GM10248 (cell line): ENCODE results near the gene TBC1D9.

Experiments
- CTCF ChIA-PET: fragments of 300-600 bp; sonication (Branson Sonifier 250); formaldehyde crosslinking; extraction: SDS; loops from one replicate; lab custom pipeline; 2021; ENCODE audit warnings: antibody characterized with exemption; lab: Yijun Ruan, JAX
- POLR2A ChIA-PET: fragments of 350-650 bp; sonication (Branson Sonifier 250); formaldehyde crosslinking; extraction: SDS; loops from one replicate; lab custom pipeline; 2020; ENCODE audit warnings: antibody characterized with exemption; lab: Yijun Ruan, JAX
- DNase-seq: peaks from one replicate; pipeline ENCODE4 v3.0.0; 2012; ENCODE audit errors: extremely low spot score
- TF ChIP-seq, protein P1 (sequence below): IDR thresholded peaks from 2 replicates; pipeline ENCODE4 v1.5.1; 2012; ENCODE audit warnings: mild to moderate bottlenecking, low read depth; ENCODE audit errors: extremely low read depth, missing control alignments, control extremely low read depth

TBC1D9 gene

DNA sequence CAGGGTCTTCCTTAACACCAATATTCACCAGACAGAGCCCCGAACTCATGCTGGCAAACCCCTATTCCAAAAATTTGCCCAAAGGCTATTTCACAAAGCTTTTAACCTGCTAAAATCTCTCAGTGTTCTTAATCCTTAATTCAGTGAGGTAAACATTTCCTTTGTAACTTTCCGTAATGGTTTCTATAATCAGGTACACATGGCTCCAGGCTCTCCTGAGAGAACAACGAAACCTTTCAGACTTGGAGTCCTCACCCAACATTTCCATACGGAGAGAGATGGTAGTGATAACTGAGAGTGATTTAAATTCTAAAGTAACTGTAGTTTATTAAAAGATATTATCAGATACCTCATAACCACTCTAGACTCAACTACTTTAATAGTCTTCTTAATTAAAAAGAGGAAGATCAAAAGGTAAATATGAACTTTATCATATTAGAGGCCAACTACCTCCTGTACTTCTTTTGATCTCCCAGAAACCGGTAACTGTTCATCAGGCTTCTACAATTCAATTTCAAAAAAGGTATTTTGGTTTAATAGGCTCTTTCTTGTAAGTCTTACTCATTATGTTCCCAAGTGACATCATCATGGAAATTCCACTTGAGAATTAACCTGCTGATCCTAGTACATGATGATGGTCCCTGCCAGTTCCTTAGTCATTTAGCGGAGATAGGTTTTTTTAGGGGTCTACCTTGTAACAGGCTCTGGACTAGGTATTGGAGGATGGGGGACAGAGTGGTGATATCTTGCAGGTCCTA, 96.1 kb downstream of the TBC1D9 start:
- ChIA-PET POLR2A (no interaction called here), CTCF (no interaction called here)
- no peak for DNase-seq
- TF ChIP-seq, protein P1, sequence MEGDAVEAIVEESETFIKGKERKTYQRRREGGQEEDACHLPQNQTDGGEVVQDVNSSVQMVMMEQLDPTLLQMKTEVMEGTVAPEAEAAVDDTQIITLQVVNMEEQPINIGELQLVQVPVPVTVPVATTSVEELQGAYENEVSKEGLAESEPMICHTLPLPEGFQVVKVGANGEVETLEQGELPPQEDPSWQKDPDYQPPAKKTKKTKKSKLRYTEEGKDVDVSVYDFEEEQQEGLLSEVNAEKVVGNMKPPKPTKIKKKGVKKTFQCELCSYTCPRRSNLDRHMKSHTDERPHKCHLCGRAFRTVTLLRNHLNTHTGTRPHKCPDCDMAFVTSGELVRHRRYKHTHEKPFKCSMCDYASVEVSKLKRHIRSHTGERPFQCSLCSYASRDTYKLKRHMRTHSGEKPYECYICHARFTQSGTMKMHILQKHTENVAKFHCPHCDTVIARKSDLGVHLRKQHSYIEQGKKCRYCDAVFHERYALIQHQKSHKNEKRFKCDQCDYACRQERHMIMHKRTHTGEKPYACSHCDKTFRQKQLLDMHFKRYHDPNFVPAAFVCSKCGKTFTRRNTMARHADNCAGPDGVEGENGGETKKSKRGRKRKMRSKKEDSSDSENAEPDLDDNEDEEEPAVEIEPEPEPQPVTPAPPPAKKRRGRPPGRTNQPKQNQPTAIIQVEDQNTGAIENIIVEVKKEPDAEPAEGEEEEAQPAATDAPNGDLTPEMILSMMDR: no peak

GRCh38 chr4:140654495-140654814, 101.7 kb downstream of the TBC1D9 start:
- no peak for DNase-seq
- ChIA-PET CTCF (no interaction called here), POLR2A (no interaction called here)
- TF ChIP-seq, protein P1: no peak

DNA sequence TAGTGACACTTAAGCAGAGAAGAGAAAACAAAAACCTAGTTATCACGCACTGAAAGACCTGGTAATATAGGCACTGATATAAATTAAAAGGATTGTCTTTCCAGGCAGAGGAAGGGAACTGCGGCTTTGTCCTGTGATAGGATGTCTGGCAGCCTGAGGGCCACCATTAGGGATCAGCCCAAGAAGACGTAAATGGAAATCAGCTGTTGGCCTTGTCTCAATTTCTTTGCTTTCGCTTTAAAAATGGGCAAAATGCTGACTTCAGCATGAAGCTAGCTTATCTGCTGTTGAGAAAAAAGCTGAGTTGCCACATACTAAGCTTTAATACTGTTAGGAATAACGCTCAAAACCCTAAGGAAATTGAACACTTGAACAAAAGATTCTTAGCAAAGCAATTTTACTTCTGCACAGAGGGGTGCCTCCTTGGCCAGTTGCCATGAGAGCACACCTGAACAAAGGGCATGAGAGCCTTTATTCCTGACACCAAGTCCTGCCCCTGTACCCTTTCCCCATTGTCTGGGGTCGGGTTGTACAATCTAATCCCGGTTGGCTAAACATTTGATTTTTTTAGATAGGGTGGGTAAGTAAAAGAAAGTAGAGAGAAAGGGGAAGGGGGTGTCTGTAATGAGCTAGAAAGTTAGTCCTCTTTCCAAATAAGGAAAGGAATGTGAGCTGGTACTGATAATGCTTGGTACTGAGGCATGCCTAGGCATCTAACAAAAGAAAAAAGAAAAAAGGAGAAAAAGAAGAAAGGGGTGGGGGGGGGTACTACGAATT, 102.3 kb downstream of the TBC1D9 start:
- ChIA-PET POLR2A (no interaction called here), CTCF (no interaction called here)
- no peak for DNase-seq
- TF ChIP-seq, protein P1: no peak

GRCh38 chr4:140652601-140653000, 103.6 kb downstream of the TBC1D9 start:
- CTCF ChIA-PET: interaction anchor here (0.7 to 1.1 kb wide), 4 partner anchors 19 to 198 kb away, joined by 3 to 4 read pairs (median 4); no protein-coding TSS in a partner anchor

DNA sequence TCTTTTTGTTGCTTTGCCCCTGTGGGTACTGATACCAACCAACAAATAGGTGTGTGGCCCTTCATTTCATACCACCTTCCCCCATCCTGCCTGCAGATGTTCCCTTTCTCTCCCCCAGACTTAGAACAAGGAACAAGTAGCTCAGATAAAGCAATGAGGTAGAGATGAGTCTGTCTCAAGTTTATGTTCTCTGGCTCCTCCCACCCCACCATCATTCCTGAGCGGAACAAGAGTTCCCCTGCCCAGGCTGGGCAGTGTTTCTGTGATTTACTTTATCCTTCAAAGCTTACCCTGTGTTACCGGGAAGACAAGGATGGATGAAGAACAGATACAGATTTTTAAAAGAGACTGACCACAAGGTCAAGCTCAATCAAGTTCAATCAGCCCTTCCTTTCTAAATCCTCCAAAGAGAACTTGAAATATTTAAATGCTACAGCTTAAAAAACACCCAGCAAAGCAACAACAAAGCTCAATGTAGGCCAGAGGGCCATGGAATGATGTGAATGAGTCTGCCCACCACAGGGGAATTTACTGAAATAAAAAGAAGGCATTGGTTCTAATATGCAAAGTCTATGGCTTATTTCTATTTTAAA, 107.4 kb downstream of the TBC1D9 start:
- DNase-seq: no peak
- POLR2A ChIA-PET: no interaction called here
- CTCF ChIA-PET: interaction anchor here (1.0 to 2.1 kb wide), 2 partner anchors 13 to 22 kb away, joined by 4 read pairs; no protein-coding TSS in a partner anchor
- TF ChIP-seq, protein P1: no peak

More at GRCh38 chr4:140652601-140653000, 103.6 kb downstream of the TBC1D9 start:
- DNase-seq: no peak
- TF ChIP-seq, protein P1: no peak
- POLR2A ChIA-PET: no interaction called here
